Vagina (tissue), 2 donors: Measurements from ENCODE around the gene SETD4.

Experiments
- CTCF ChIP-seq, 3 experiments: fragments of 450-650 bp in 2 of 3; fragments of 200-600 bp in 1 of 3; sonication (generic) in 1 of 3; IDR thresholded peaks; one replicate each; pipeline ENCODE4 v1.5.1; 2017 to 2019; ENCODE audit warnings: antibody characterized with exemption in 3 of 3, mild to moderate bottlenecking in 2 of 3, moderate library complexity in 2 of 3
- POLR2AphosphoS5 ChIP-seq, 2 donors: sonication (generic); formaldehyde crosslinking; IDR thresholded peaks; one replicate each; pipeline ENCODE4 v1.9.0; 2017; ENCODE audit warnings: antibody characterized with exemption in 2 of 2, mild to moderate bottlenecking in 2 of 2, low read depth in 1 of 2; ENCODE audit not compliant: insufficient read depth in 1 of 2

GRCh38 chr21:36048357-36048756 is 12.0 kb downstream of the SETD4 start:
- TF ChIP-seq CTCF (IDR thresholded peaks at IDR 0.05) (no peak), POLR2AphosphoS5 (IDR thresholded peaks at IDR 0.05; ENCODE audit: insufficient read depth in 1 of 2, low read depth in 1 of 2) (no peak)
